Measurements from ENCODE around the gene GDPD5.

The GDPD5 gene

GRCh38 chr11:75502138-75502537 is 23.6 kb downstream of the GDPD5 start:
- peaks cover 0 to 27% (median 17%) of the 10 kb centered on the region in 4 donors for H3K4me1 ChIP-seq
- no peak overlapping the region for H3K4me3 ChIP-seq
- intact Hi-C loops (cut with DNase I; ENCODE audit: low total_unique reads), result no loop called here
- TF ChIP-seq CTCF (IDR thresholded peaks at IDR 0.05), result no peak
- H3K36me3 ChIP-seq, result no peaks in the 10 kb centered on the region
- no peak overlapping the region for H3K27ac ChIP-seq
- H3K9me3 ChIP-seq, result no peaks in the 10 kb centered on the region
- DNase-seq, result no peak
- no peaks in the 10 kb centered on the region for H3K27me3 ChIP-seq

GRCh38 chr11:75500742-75501141 is 25.0 kb downstream of the GDPD5 start:
- peak overlapping the region in 1 of 2 donors; percentile 28 for H3K27ac ChIP-seq

GRCh38 chr11:75499423-75500190 is 26.1 kb downstream of the GDPD5 start:
- intact Hi-C loops (cut with DNase I; ENCODE audit: low total_unique reads), result no loop called here
- H3K4me1 ChIP-seq, result peaks cover 0 to 27% (median 19%) of the 10 kb centered on the region in 4 donors
- H3K27me3 ChIP-seq, result no peaks in the 10 kb centered on the region
- H3K36me3 ChIP-seq, result no peaks in the 10 kb centered on the region
- DNase-seq, result peak; percentile 83 to 88
- H3K27ac ChIP-seq, result peak overlapping the region; percentile 40 to 49
- H3K4me3 ChIP-seq, result no peak overlapping the region
- H3K9me3 ChIP-seq, result no peaks in the 10 kb centered on the region
- no peak for TF ChIP-seq CTCF (IDR thresholded peaks at IDR 0.05)

More at GRCh38 chr11:75500742-75501141, 25.0 kb downstream of the GDPD5 start:
- Histone ChIP-seq H3K27me3 (no peaks in the 10 kb centered on the region), H3K9me3 (no peaks in the 10 kb centered on the region), H3K4me1 (peaks cover 0 to 27% (median 19%) of the 10 kb centered on the region in 4 donors), H3K4me3 (no peak overlapping the region), H3K36me3 (no peaks in the 10 kb centered on the region)
- no peak for TF ChIP-seq CTCF (IDR thresholded peaks at IDR 0.05)
- no peak for DNase-seq
- intact Hi-C loops (cut with DNase I; ENCODE audit: low total_unique reads), result no loop called here

- DNase-seq, result peak in 1 of 2 donors; percentile 44
- H3K4me3 ChIP-seq, result no peak overlapping the region
- H3K27me3 ChIP-seq, result no peaks in the 10 kb centered on the region
- intact Hi-C loops (cut with DNase I; ENCODE audit: low total_unique reads), result no loop called here
- no peaks in the 10 kb centered on the region for H3K9me3 ChIP-seq
- peaks cover 0 to 27% (median 19%) of the 10 kb centered on the region in 4 donors for H3K4me1 ChIP-seq
- H3K27ac ChIP-seq, result peak overlapping the region; percentile 32 to 46
- no peaks in the 10 kb centered on the region for H3K36me3 ChIP-seq
- no peak for TF ChIP-seq CTCF (IDR thresholded peaks at IDR 0.05)
These were observed 27.0 kb downstream of the GDPD5 start for GRCh38 chr11:75498556-75499255.

- no peaks in the 10 kb centered on the region for H3K9me3 ChIP-seq
- peak overlapping the region; percentile 32 to 46 for H3K27ac ChIP-seq
- no peak overlapping the region for H3K4me3 ChIP-seq
- intact Hi-C loops (cut with DNase I; ENCODE audit: low total_unique reads), result no loop called here
- H3K36me3 ChIP-seq, result no peaks in the 10 kb centered on the region
- DNase-seq, result no peak
- no peaks in the 10 kb centered on the region for H3K27me3 ChIP-seq
- TF ChIP-seq CTCF (IDR thresholded peaks at IDR 0.05), result no peak
- H3K4me1 ChIP-seq, result peaks cover 0 to 27% (median 19%) of the 10 kb centered on the region in 4 donors
These were observed 27.8 kb downstream of the GDPD5 start for GRCh38 chr11:75497788-75498409.
